ENCODE results near the gene NDUFAF8. TPM values are rescaled to one million over a fixed set of nuclear protein-coding genes. Genes with fewer than 3 reads are reported as not detected.

The NDUFAF8 gene
- total RNA-seq, 2 donors from 2014 or later = 27.8 to 33.7 TPM

GRCh38 chr17:81198826-81199481, 40.2 kb upstream of the NDUFAF8 start:
- DNase-seq (ENCODE audit: low spot score) = no peak
- intact Hi-C loops (cut with DNase I) = no loop called here

GRCh38 chr17:81199482-81199830, 39.7 kb upstream of the NDUFAF8 start:
- DNase-seq (ENCODE audit: low spot score) = no peak
- intact Hi-C loops (cut with DNase I) = no loop called here

GRCh38 chr17:81200201-81200600, 38.9 kb upstream of the NDUFAF8 start:
- intact Hi-C loops (cut with DNase I) = no loop called here
- no peak for DNase-seq (ENCODE audit: low spot score)

GRCh38 chr17:81200695-81201580, 38.2 kb upstream of the NDUFAF8 start:
- intact Hi-C loops (cut with DNase I) = no loop called here
- DNase-seq (ENCODE audit: low spot score) = no peak

GRCh38 chr17:81202318-81202717, 36.8 kb upstream of the NDUFAF8 start:
- intact Hi-C loops (cut with DNase I) = no loop called here
- DNase-seq (ENCODE audit: low spot score) = no peak

GRCh38 chr17:81203136-81203535, 36.0 kb upstream of the NDUFAF8 start:
- no peak for DNase-seq (ENCODE audit: low spot score)
- intact Hi-C loops (cut with DNase I) = no loop called here

GRCh38 chr17:81204578-81204977, 34.5 kb upstream of the NDUFAF8 start:
- no peak for DNase-seq (ENCODE audit: low spot score)
- intact Hi-C loops (cut with DNase I) = no loop called here

GRCh38 chr17:81206166-81206565, 33.0 kb upstream of the NDUFAF8 start:
- no peak for DNase-seq (ENCODE audit: low spot score)
- intact Hi-C loops (cut with DNase I) = no loop called here

GRCh38 chr17:81206657-81207056, 32.5 kb upstream of the NDUFAF8 start:
- intact Hi-C loops (cut with DNase I) = no loop called here
- no peak for DNase-seq (ENCODE audit: low spot score)

GRCh38 chr17:81207610-81208581, 31.2 kb upstream of the NDUFAF8 start:
- intact Hi-C loops (cut with DNase I) = no loop called here
- DNase-seq (ENCODE audit: low spot score) = no peak

GRCh38 chr17:81208651-81209050, 30.5 kb upstream of the NDUFAF8 start:
- DNase-seq (ENCODE audit: low spot score) = no peak
- intact Hi-C loops (cut with DNase I) = no loop called here

- DNase-seq (ENCODE audit: low spot score) = no peak
- intact Hi-C loops (cut with DNase I) = no loop called here
Observed at GRCh38 chr17:81209141-81209540, 30.0 kb upstream of the NDUFAF8 start.

- no peak for DNase-seq (ENCODE audit: low spot score)
- intact Hi-C loops (cut with DNase I) = no loop called here
Observed at GRCh38 chr17:81210466-81210865, 28.7 kb upstream of the NDUFAF8 start.

- no peak for DNase-seq (ENCODE audit: low spot score)
- intact Hi-C loops (cut with DNase I) = no loop called here
Observed at GRCh38 chr17:81210868-81211267, 28.2 kb upstream of the NDUFAF8 start.

- DNase-seq (ENCODE audit: low spot score) = no peak
- intact Hi-C loops (cut with DNase I) = no loop called here
Observed at GRCh38 chr17:81212365-81212764, 26.8 kb upstream of the NDUFAF8 start.

GRCh38 chr17:81213978-81214377, 25.1 kb upstream of the NDUFAF8 start:
- no peak for DNase-seq (ENCODE audit: low spot score)
- intact Hi-C loops (cut with DNase I) = no loop called here

GRCh38 chr17:81217491-81217890, 21.6 kb upstream of the NDUFAF8 start:
- DNase-seq (ENCODE audit: low spot score) = no peak
- intact Hi-C loops (cut with DNase I) = no loop called here

- intact Hi-C loops (cut with DNase I) = no loop called here
- DNase-seq (ENCODE audit: low spot score) = no peak
Observed at GRCh38 chr17:81218459-81218858, 20.7 kb upstream of the NDUFAF8 start.

GRCh38 chr17:81218991-81219390, 20.1 kb upstream of the NDUFAF8 start:
- intact Hi-C loops (cut with DNase I) = no loop called here
- DNase-seq (ENCODE audit: low spot score) = no peak

Data from posterior vena cava (tissue), 2 donors.